A673 (cell line): ENCODE results near the gene UNK.

Experiments used
- CTCF ChIP-seq: fragments of 300-800, 200-600 bp; sonication (generic); conservative IDR thresholded peaks from 2 replicates; pipeline ENCODE4 v1.5.1; 2017; ENCODE audit warnings: low read depth, mild to moderate bottlenecking, antibody characterized with exemption, low read length, moderate library complexity, mixed read lengths
- EZH2 ChIP-seq: fragments of 200-600 bp; sonication (generic); IDR thresholded peaks from 2 replicates; pipeline ENCODE4 v1.6.1; 2017; ENCODE audit warnings: borderline replicate concordance, low read depth, mild to moderate bottlenecking, mixed read lengths, antibody characterized with exemption, low read length; ENCODE audit not compliant: poor library complexity, severe bottlenecking

GRCh38 chr17:75842411-75842810 lies 57.8 kb downstream of the UNK start:
- no peak for TF ChIP-seq CTCF
- no peak for TF ChIP-seq EZH2
